Lower leg skin (tissue), 4 donors: Measurements from ENCODE around the gene NTSR1. TPM values are rescaled to one million over a fixed set of nuclear protein-coding genes. Genes with fewer than 3 reads are reported as not detected.

ENCODE experiments used
- DNase-seq, 2 donors: peaks; one replicate each; pipeline ENCODE4 v3.0.0-alpha.2; 2019; ENCODE audit warnings: low spot score in 2 of 2
- H3K4me3 ChIP-seq: fragments of 200-600 bp; sonication (generic); 2 replicates; pipeline ENCODE4 v1.5.1; 2017; ENCODE audit warnings: mild to moderate bottlenecking, low read depth; ENCODE audit not compliant: poor library complexity, severe bottlenecking
- CTCF ChIP-seq, 3 donors: fragments of 450-650 bp; IDR thresholded peaks; one replicate each; pipeline ENCODE4 v1.5.1; 2016; ENCODE audit warnings: antibody characterized with exemption in 3 of 3, mild to moderate bottlenecking in 3 of 3, moderate library complexity in 2 of 3
- POLR2A ChIP-seq, 2 donors: fragments of 450-650 bp; IDR thresholded peaks; one replicate each; pipeline ENCODE4 v1.6.1; 2016 to 2017; ENCODE audit warnings: antibody characterized with exemption in 2 of 2, mild to moderate bottlenecking in 1 of 2, moderate library complexity in 1 of 2
- WGBS, 2 donors: methylation state at CpG; one replicate each; pipeline ENCODE4 v1.1.5; 2018; 5-methylcytosine and 5-hydroxymethylcytosine counted together
- intact Hi-C: fragments of 100-400 bp; cut with DNase I; formaldehyde crosslinking; loops from one replicate; pipeline ENCODE4 v1.15.0; 2023; ENCODE audit warnings: low total_unique reads
- total RNA-seq, 4 donors: library from RNA; depleted of rRNA; stranded (reverse); fragments of >200 nt; gene quantifications; one replicate each; pipeline ENCODE4 v1.1.0, GENCODE V29; 2016

Gene NTSR1
- total RNA-seq, 4 donors from 2014 or later, result 0.07 to 0.61 (median 0.13) TPM; not detected in 1

GRCh38 chr20:62792940-62793756, 84.5 kb downstream of the NTSR1 start:
- no peak overlapping the region for H3K4me3 ChIP-seq
- WGBS, 2 donors, result 77 to 79% methylated on average over 22 of the region's 22 CpGs
- DNase-seq, result no peak
- intact Hi-C loops, result loop anchor here (5.0 kb wide), 1 partner anchor 126 kb away; no protein-coding TSS in a partner anchor
- no peak for TF ChIP-seq POLR2A (IDR thresholded peaks at IDR 0.05)
- TF ChIP-seq CTCF (IDR thresholded peaks at IDR 0.05), result no peak

GRCh38 chr20:62793757-62794006, 85.0 kb downstream of the NTSR1 start:
- H3K4me3 ChIP-seq, result no peak overlapping the region
- intact Hi-C loops, result loop anchor here (5.0 kb wide), 1 partner anchor 126 kb away; no protein-coding TSS in a partner anchor
- peak in 1 of 2 donors; percentile 88 for DNase-seq
- 0 to 61% methylated on average over 1 to 5 of the region's 7 CpGs for WGBS, 2 donors
- TF ChIP-seq POLR2A (IDR thresholded peaks at IDR 0.05) (no peak), CTCF (IDR thresholded peaks at IDR 0.05) (no peak)

- intact Hi-C loops, result loop anchor here (5.0 kb wide), 1 partner anchor 127 kb away; no protein-coding TSS in a partner anchor
- peak; percentile 94 to 99 for DNase-seq
- peak overlapping the region; percentile 35 for H3K4me3 ChIP-seq
- 0 to 1% methylated on average over 39 to 62 of the region's 69 CpGs for WGBS, 2 donors
- peak in 1 of 2 donors; percentile 86 for TF ChIP-seq POLR2A (IDR thresholded peaks at IDR 0.05)
- no peak for TF ChIP-seq CTCF (IDR thresholded peaks at IDR 0.05)
Measured at GRCh38 chr20:62794007-62794724, 85.5 kb downstream of the NTSR1 start.

GRCh38 chr20:62795023-62795761, 86.6 kb downstream of the NTSR1 start:
- intact Hi-C loops, result no loop called here
- 1% methylated on average over 58 to 59 of the region's 68 CpGs for WGBS, 2 donors
- H3K4me3 ChIP-seq, result peak overlapping the region; percentile 35
- DNase-seq, result peak in 1 of 2 donors; percentile 94
- TF ChIP-seq POLR2A (IDR thresholded peaks at IDR 0.05) (no peak), CTCF (IDR thresholded peaks at IDR 0.05) (no peak)

GRCh38 chr20:62796699-62797491, 88.3 kb downstream of the NTSR1 start:
- 36 to 62% methylated on average over 14 to 15 of the region's 53 CpGs for WGBS, 2 donors
- TF ChIP-seq POLR2A (IDR thresholded peaks at IDR 0.05) (no peak), CTCF (IDR thresholded peaks at IDR 0.05) (no peak)
- H3K4me3 ChIP-seq, result peak overlapping the region; percentile 50
- intact Hi-C loops, result no loop called here
- no peak for DNase-seq
